GM21723 (cell line): ENCODE data around the gene JPT1.

Experiments
- ATAC-seq: cut with Tn5 transposase; IDR thresholded peaks from one replicate; pipeline ENCODE4 v1.9.1; 2021; ENCODE audit warnings: mild to moderate bottlenecking, moderate library complexity; ENCODE audit not compliant: unreplicated experiment

Gene JPT1

DNA sequence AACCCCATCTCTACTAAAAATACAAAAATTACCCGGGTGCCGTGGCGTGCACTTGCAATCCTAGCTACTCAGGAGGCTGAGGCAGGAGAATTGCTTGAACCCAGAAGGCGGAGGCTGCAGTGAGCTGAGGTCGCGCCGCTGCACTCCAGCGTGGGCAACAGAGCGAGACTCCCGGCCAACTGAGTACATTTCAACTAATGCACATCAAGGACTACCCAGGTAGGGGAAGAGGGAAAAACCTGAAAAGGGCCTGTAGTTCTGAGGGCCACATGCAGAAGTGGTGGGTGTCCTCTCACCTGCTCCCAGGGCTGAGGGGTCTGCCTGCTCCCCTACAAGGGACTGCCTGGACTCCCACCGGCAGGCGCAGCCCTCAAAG lies 67.1 kb downstream of the JPT1 start:
- ATAC-seq, result peak; percentile 12

GRCh38 chr17:75086496-75087181 lies 67.7 kb downstream of the JPT1 start:
- ATAC-seq, result no peak
